CD4-positive, alpha-beta T cell treated with Interleukin-6 at 100 ng/mL for 8 hours (primary cell): Measurements from ENCODE around the gene TBL1XR1.
"Not testable (repeated sequence)": the region's sequence is repeated elsewhere in the genome, so short reads cannot be mapped to it uniquely, and the experiment has no call there.

Experiments used
- DNase-seq: peaks from one replicate; pipeline ENCODE4 v3.0.0-alpha.2; 2020; ENCODE audit warnings: mixed read lengths, low spot score

TBL1XR1 gene

DNA sequence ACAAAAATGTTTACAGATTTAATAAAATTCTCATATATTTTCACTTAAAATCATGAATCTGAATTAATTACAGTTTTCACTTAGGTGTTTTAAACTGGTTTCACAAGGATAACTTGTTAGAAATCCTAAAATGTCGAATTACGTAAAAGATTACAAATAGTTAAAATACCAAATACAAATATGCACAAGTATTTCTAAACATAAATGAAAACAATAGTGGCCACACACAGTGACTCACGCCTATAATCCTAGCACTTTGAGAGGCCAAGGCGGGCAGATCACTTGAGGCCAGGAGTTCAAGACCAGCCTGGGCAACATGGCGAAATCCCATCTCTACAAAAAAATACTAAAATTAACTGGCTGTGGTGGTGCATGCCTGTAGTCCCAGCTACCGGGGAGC lies 10.9 kb upstream of the TBL1XR1 start:
- DNase-seq, result no peak

DNA sequence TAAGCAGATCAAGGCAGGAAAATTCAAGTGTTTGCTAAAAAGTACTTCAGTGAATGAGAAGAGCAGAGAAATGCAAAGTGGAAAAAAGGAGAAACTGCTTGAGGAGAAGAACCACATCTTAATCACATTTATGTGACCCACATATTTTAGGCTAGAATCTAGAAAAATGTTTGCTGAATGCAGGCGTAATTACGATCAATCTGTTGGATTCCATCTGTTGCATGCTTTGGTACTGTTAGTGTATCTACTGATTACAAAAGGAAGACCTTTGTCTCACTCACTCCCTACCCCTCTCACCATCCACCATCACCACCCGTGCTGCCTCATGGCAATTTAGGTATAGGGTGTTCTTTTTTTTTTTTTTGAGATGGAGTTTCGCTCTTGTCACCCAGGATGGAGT lies 9.7 kb upstream of the TBL1XR1 start:
- DNase-seq, result no peak

DNA sequence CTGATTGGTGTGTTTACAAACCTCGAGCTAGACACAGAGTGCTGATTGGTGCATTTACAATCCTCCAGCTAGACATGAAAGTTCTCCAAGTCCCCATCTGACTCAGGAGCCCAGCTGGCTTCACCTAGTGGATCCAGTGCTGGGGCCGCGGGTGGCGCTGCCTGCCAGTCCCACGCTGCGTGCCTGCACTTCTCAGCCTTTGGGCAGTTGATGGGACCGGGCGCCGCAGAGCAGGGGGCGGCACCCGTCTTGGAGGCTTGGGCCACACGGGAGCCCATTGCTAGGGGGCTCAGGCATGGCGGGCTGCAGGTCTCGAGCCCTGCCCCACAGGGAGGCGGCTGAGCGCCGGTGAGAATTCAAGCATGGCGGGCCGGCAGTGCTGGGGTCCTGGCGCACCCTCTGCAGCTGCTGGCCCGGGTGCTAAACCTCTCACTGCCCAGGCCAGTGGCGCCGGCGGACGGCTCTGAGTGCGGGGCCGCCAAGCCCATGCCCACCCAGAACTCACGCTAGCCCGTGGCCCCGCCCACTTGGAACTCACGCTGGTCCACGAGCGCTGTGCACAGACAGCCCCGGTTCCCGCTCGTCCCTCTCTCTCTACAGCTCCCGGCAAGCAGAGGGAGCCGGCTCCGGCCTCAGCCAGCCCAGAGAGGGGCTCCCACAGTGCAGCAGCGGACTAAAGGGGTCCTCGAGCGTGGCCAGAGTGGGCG lies 6.6 kb upstream of the TBL1XR1 start:
- no peak for DNase-seq

DNA sequence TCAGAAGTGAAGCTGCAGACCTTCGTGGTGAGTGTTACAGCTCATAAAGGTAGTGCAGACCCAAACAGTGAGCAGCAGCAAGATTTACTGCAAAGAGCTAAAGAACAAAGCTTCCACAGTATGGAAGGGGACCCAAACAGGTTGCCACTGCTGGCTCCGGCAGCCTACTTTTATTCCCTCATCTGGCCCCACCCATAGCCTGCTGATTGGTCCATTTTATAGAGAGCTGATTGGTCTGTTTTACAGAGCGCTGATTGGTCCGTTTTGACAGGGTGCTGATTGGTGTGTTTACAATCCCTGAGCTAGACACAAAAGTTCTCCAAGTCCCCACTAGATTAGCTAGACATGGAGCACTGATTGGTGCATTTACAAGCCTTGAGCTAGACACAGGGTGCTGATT lies 5.7 kb upstream of the TBL1XR1 start:
- DNase-seq, result not testable (repeated sequence)

DNA sequence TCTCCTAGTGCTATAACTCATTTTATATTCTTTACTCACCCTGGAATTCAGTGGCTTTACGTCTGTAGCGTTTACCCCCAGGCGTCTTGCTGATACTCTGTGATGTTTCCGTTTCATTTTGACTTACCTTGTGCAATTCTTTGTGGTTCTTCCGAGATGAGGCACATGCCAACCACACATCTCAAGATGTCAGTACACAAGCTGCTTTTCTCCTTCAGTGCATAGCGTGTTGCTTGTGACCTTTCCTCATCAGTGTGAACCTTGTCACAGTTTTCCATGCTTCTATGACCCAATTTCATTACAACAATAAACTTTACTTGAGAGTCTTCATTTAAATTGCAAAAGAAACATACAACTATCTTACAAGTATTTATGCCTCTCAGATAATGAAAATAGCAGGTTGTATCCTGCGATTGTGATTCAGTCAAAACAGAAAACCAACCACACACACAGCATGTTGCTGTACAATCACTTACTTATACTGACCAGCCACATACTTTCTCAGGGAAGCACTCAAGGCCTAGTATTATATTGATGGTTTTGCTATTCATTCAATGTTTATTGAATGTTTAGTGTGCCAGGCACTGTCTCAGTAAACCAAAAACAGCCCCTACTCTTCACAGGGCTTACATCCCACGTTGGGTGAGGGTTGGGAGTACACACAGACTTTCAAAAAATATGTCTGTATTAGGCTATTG lies 4.6 kb upstream of the TBL1XR1 start:
- peak; percentile 81 for DNase-seq

DNA sequence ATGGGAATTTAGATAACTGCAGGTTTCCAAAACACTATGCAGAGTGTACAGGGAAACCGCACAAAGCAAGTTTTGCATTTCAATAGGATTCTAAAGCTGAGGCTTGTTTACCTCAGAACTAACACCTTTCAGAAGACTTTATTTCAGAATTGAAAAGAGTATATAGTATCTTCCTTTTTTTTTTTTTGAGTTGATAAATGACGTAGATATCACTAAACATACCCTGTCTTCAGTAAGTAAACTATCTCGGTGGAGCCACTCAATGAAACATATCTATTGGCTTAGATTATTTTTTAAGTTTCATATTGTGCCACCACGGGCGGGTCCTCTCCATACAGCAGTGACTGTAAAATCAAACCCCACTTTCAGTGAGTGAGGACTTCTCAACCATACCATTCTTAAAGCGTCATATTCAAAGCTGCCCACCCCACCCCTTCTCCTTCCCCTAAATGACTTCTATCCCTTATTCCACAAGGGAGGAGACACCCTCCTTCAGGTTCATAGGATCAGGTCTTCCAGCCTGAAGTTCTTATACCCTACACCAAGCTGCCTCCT lies 2.0 kb upstream of the TBL1XR1 start:
- DNase-seq, result no peak

DNA sequence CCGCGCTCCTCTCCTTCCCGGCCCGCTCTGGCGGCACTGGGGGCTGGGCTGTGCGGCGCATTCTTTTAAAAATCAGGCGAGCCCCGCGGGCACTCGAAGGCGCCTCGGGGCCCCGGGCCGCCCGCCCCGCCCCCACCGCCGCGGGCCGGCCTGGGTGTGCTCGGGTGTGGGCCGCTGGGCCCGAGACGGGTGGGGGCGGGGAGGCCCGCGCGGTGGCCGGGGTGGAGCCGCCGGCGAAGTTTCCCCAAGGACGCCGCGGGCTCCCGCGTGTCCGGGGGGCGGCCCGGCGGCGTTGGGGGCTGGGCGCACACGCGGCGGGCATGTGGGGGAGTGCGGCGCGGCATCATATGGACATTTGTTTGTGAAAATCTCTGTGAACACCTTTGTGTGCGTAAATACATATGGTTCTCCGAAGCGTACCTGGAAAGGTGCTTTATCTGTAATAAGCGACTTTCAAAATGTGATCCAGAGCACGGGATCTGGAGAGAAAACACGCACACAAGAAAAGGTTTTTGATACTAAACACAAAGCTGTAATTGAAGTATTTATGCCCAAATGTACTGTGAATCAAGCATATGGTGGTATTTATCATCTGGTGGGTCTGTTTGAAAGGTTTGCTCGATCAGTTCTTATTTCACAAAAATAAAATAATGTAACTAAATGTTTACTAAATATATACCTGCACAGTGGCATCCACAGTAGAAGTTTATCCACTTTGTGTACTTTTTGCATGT lies 612 bp upstream of the TBL1XR1 start:
- no peak for DNase-seq

DNA sequence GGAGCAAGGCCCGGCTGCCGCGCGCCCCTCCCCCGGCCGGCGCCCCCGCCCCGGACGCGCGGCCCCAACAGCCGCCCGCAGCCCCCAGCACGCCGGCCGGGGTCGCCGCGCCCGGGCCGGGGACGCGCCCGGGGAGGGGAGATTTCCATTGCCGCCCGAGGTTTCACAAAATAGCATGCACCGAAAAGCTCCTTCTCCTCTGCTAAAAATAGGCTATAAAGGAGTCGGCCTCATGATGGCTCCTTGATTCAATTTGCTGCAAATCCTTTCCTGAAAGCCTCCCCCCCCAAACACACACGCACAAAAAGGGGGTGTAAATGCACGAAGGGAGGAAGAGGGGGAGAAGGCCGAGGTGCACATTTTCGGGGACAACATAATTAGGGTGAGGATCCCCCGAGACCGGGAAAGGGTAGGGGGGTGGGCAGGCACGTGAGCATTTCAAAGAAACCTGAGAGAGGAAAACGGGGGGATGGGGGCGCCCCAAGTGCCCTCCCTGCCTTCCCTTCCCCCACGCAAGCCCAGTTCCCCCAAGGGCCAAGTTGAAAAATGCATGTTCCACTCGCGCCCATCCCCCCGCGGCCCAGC lies 734 bp downstream of the TBL1XR1 start:
- DNase-seq, result peak; percentile 43

DNA sequence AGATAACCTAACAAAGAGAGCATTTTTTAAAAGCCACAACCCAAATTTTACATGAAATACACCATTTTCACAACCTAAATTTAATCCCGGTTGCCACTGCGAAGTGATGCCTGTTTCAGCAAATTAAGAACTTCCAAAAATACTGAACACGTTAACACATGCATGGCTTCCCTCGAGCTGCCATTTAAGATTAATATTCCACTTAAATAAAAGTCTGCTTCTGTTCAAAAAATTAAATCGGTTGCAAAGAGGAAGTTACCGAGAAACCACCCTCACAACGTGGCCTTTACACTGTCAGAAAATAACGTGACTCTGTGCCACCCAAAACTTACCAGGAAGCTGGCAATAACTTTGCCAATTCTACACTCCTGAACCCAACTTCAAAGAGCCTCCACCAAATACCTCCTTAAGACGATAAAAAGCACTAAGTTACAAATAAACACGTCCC lies 1.2 kb downstream of the TBL1XR1 start:
- DNase-seq, result peak; percentile 62

DNA sequence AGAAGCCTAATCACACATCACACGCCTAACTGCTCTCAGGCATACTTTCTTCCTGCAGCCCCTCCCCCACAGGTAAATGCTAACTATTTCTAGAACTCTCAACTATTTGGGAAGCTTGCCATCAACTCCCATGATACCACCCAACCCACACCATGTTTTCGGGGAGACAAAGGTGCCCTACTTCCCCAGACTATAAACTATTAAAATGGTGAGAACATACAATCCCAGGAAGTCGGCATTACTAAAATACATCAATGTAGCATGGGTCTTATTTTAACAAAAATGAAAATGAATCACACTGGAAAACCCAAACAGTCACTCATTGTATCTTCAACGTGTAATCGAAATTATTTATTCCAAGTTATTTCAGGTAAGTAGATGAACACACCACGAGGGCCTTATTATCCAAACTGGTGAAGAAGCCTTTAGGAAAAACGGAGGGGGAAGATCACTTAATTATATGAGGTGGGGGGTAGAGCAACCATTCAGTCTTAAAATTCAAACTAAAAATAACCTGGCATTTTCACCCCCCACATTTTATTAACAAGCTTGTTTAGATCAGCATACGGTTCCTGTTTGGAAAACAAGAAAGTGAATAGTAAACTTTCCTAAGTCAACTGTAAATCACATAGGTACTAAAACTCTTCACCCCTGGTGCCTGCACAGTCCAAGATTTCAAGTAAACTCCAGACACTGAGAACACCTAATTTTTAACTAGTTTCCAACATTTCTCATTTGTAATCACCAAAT lies 1.9 kb downstream of the TBL1XR1 start:
- DNase-seq, result no peak

DNA sequence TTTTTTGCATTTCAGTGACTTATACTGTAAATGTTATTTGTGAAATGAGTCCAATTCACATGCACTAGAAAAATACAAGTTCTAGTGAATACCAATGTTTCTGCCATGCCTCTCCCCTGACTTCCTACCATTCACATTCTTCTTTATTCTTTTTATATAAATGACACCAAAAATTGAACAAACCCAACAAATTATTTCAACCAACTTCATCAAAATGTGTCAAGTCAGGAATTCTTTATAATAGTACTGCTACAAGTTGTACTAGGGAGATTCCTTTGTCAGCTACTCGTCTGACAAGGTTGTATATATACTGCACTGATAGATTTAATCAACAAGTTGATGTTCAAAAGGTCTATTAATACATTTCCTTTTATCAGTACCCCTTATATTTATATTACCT lies 3.0 kb downstream of the TBL1XR1 start:
- no peak for DNase-seq

DNA sequence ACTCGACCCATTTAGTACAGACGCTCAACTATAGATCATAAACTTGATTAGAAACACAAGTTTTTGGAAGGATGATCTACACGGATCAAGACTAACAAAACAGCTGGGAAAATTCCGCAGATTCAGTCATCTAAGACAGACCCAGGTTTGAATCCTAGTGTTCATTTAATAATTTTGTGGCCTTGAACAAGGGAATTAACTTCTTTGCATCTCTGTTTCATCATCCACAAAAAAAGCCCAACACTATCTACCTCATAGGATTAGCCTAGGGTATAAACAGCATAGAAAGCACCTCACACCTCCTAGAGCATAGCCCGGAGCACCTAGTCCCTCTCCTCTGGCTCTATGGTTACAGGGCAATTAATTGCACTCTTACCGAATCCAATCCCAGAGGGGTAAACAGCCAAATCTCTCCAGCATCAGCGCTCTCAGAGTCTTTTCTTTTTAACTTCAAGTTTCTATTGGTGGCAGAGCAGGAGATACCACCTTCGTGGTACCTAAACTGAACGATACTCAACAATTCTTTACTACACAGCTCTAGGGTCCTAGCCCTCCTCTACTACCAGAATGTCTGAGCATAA lies 3.5 kb downstream of the TBL1XR1 start:
- no peak for DNase-seq

DNA sequence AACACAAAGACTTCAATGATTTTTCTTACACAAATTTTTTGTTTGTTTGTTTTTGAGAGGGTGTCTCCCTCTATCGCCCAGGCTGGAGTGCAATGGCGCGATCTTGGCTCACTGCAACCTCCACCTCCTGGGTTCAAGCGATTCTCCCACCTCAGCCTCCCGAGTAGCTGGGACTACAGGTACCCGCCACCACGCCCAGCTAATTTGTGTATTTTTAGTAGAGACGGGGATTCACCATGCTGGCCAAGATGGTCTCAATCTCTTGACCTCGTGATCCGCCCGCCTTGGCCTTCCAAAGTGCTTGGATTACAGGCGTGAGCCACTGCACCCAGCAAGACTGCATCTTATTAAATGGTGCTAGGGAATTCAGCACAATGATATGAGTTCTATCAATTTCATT lies 4.0 kb downstream of the TBL1XR1 start:
- not testable (repeated sequence) for DNase-seq

DNA sequence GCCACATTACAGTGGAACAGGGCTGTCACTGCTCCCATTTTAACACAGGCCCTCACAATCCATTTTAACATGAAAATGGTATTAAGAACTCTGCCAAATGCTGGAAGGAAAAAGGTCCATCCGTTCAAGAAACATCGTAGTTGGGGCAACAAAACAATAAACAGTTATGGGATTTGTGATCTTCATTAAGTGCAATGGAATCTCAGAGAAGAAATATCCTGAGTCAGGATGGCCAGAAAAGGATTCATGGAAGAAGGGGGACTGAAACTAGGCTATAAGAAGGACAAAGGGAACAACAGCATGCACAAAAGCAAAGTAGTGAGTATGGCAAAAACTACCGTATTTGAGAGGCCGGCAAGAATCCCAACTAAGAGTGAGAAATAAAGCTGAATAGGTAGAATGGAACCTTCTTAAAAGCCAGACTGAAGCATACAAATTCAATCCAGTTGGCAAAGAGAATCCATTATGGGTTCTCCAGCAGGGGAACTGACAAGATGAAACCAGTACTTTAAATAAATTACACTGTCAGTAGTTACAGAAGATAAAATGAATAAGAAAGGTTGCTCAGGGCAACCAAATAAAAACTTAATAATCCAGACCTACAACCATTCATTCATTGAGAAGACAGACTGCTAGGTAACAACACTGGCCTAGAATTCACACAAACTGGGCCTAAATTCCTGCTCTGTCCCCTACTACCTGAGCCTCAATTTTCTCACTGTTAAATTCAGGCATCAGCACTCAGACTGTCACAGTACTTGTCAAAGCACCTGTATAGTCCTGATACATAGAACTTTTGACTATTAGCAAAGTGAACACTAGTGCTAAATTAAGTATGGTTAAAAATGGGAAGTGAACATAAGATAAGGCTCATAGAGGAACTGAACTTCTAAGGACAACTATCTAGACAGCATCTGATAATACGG lies 6.3 kb downstream of the TBL1XR1 start:
- DNase-seq, result no peak

DNA sequence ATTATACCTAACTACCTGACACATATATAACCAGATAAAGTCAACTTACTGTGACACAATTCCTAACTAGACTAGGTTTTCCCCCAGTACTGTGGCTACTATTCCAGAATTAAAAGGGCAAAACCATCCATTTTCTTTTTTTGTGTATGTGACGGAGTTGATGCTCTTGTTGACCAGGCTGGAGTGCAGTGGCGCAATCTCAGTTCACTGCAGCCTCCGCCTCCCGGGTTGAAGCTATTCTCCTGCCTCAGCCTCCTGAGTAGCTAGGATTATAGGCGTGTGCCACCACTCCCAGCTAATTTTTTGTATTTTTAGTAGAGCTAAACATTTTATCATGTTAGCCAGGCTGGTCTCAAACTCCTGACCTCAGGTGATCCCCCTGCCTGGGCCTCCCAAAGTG lies 7.1 kb downstream of the TBL1XR1 start:
- not testable (repeated sequence) for DNase-seq

DNA sequence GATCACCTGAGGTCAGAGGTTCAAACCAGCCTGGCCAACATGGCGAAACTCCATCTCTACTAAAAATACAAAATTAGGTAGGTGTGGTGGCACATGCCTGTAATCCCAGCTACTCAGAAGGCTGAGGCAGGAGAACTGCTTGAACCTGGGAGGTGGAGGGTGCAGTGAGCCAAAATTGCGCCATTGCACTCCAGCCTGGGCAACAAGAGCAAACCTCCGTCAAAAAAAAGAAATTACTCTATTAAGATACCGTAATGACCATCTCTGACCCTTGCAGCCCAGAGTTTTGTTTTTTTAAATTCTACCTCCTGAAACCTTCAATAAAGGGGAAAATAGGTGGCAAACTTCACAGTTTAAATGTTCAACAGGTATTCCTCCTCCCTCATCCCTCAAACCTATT lies 9.0 kb downstream of the TBL1XR1 start:
- not testable (repeated sequence) for DNase-seq

DNA sequence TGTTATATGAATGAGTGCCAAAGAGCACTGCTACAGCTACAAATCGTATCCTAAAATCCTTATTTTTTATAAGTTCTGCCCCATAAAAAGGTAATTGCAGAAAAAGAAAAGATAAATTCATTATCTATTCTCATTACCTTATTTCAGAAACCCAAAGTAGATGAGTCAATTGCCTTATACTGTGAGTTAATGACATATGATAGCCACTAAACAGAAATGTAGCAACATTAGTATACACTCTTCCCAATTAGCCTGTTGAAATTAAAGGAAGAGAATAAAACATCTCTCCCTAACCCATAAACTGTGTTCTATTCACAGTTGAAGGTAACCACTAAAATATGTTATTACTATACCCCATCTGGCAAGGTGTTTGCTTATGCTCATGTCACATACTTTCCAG lies 11.0 kb downstream of the TBL1XR1 start:
- DNase-seq, result no peak

DNA sequence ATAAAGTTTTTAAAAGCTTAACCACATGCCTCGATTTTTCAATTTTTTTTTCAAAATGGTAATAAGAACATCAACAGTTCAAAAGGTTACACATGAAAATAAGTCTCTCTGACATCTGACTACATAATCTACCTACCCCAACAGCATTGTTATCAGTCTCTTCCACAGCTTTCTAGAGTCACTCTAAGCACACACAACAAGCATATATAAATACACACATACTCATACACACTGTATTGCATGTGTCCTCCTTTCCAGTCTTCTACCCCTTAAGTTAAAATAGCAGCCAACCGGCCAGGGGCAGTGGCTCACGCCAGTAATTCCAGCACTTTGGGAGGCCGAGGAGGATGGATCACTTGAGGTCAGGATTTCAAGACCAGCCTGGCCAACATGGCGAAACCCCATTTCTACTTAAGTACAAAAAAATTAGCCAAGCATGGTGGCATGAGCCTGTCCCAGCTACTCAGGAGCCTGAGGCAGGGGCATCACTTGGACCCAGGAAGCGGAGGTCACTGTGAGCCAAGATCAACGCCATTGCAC lies 12.2 kb downstream of the TBL1XR1 start:
- DNase-seq, result no peak

DNA sequence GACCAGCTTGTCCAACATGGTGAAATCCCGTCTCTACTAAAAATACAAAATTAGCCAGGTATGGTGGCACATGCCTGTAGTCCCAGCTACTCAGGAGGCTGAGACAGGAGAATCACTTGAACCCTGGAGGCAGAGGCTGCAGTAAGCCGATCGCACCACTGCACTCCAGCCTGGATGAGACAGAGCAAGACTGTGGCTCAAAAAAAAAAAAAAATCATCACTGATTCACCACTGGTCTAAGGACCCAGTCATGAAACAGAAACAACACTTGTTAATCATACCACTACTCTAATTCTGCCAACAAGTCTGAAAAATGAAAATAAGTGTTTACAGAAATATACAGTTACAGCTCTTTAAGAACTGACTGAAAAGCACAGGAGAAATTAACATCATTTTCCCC lies 12.7 kb downstream of the TBL1XR1 start:
- not testable (repeated sequence) for DNase-seq

DNA sequence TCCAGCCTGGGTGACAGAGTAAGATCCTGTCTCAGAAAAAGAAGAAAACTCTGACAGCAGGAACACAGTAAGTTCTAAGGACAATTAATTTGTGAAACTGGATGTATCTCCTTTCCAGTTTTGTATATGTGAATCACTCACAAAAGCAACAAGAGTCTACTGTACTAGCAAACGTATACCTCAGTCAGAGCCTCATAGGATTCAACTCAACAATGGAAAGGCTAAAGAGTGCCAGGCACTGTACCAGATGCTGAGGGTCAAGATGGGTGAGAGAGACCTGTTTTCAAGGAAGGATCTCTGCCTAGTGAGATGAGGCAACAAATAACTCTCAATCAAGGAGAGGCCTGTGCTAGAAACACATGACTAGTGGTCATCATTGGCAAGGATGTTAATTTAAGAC lies 14.9 kb downstream of the TBL1XR1 start:
- DNase-seq, result no peak
